SK-N-MC (cell line): ENCODE results near the gene BLOC1S6.

Source experiments
- DNase-seq: peaks from one replicate; pipeline ENCODE4 v3.0.0-alpha.2; 2011; ENCODE audit warnings: low read depth, low spot score
- H3K27ac ChIP-seq: fragments of 200-600 bp; sonication (generic); 2 replicates; pipeline ENCODE4 v1.5.1; 2016; ENCODE audit warnings: mixed run types
- H3K36me3 ChIP-seq: fragments of 200-600 bp; sonication (generic); 2 replicates; pipeline ENCODE4 v1.6.1; 2017; ENCODE audit warnings: antibody characterized with exemption, low read length, mixed read lengths; ENCODE audit not compliant: insufficient read depth
- H3K4me3 ChIP-seq: fragments of 200-600 bp; sonication (generic); 2 replicates; pipeline ENCODE4 v1.5.1; 2016
- H3K9ac ChIP-seq: fragments of 200-600 bp; sonication (generic); 2 replicates; pipeline ENCODE4 v1.8.0; 2017; ENCODE audit warnings: mixed run types, mixed read lengths; ENCODE audit not compliant: insufficient read length
- H3K9me3 ChIP-seq: fragments of 200-600 bp; sonication (generic); 2 replicates; pipeline ENCODE4 v1.6.1; 2017; ENCODE audit warnings: low read depth, mild to moderate bottlenecking, antibody characterized with exemption, low read length, moderate library complexity, mixed read lengths
- EZH2 ChIP-seq: fragments of 200-600 bp; sonication (generic); IDR thresholded peaks from one replicate; pipeline ENCODE4 v1.6.1; 2017; ENCODE audit warnings: antibody characterized with exemption
- FOXP2 ChIP-seq: optimal IDR thresholded peaks from 2 replicates; pipeline ENCODE3; 2011; ENCODE audit warnings: mild to moderate bottlenecking, moderate library complexity; ENCODE audit not compliant: insufficient read depth; ENCODE audit errors: extremely low read length, control extremely low read depth
- POLR2AphosphoS5 ChIP-seq: IDR thresholded peaks from 2 replicates; pipeline ENCODE4 v1.6.1; 2012; ENCODE audit warnings: mild to moderate bottlenecking, low read depth, low read length, borderline replicate concordance

BLOC1S6 gene

DNA sequence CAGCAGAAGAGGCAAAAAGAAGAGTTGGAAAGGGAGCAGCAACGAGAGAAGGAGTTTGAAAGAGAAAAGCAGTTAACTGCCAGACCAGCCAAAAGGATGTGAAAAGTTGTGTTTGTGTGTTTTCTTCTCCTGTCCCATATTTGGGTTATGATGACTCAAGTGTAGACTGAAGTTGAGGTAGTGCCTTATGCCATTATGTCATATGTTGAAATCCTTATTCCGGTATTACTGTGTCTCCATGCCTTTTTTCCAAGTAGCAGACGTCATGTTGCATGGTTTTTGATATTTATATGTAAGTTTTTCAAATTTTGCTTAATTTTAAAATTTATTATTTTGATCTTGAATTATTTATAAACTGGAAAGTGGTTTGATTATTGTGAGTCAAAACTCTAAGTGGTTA is 19.2 kb downstream of the BLOC1S6 start:
- TF ChIP-seq FOXP2: no peak
- no peak for TF ChIP-seq EZH2
- no peak for TF ChIP-seq POLR2AphosphoS5
- no peak overlapping the region for H3K4me3 ChIP-seq
- no peak overlapping the region for H3K9ac ChIP-seq
- no peaks in the 10 kb centered on the region for H3K9me3 ChIP-seq
- H3K36me3 ChIP-seq: peaks cover 15% of the 10 kb centered on the region
- no peak for DNase-seq
- H3K27ac ChIP-seq: no peak overlapping the region

DNA sequence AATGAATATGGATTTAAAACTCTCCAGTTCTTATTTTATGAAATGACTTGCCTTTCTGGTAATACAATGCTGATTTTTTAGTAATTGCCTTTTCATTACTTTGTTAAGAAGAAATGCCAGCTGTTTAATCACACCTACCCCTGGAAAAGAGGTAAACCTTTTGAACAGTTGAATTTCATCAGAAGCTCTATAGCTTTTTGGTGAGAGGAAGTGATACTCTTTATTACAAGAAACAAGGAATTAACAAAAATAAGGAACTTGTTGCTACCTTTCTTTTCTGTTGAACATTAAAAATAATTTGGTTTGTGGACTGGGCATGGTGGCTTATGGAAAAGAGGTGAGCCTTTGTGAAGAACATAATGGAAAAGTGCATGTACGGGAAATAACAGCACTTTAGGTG is 19.7 kb downstream of the BLOC1S6 start:
- no peak overlapping the region for H3K4me3 ChIP-seq
- H3K9ac ChIP-seq: no peak overlapping the region
- H3K27ac ChIP-seq: no peak overlapping the region
- no peaks in the 10 kb centered on the region for H3K9me3 ChIP-seq
- no peak for TF ChIP-seq EZH2
- no peak for TF ChIP-seq FOXP2
- TF ChIP-seq POLR2AphosphoS5: no peak
- no peak for DNase-seq
- H3K36me3 ChIP-seq: peaks cover 15% of the 10 kb centered on the region

DNA sequence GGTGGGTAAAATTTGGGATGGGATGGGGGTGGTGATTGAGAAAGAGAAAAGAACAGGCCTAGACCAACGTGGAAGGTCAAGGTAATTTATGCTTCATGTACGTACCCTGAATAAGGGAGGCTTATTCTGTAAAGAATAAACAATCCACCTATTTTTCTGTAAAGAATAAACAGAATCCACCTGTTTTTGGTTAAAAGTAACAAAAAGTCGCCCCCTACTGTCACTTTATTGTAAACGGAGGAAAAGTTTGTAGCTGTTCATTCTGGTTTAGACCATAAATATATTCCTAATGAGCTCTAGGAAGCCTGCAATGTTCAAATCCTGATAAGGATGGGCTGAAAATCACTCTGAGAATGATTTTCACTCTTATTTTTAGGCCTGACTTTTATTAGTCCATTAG is 24.1 kb downstream of the BLOC1S6 start:
- Histone ChIP-seq H3K9ac (no peak overlapping the region), H3K36me3 (peaks cover 7% of the 10 kb centered on the region), H3K9me3 (no peaks in the 10 kb centered on the region), H3K4me3 (no peak overlapping the region), H3K27ac (no peak overlapping the region)
- peak; percentile 6 for DNase-seq
- TF ChIP-seq FOXP2: no peak
- no peak for TF ChIP-seq EZH2
- no peak for TF ChIP-seq POLR2AphosphoS5

DNA sequence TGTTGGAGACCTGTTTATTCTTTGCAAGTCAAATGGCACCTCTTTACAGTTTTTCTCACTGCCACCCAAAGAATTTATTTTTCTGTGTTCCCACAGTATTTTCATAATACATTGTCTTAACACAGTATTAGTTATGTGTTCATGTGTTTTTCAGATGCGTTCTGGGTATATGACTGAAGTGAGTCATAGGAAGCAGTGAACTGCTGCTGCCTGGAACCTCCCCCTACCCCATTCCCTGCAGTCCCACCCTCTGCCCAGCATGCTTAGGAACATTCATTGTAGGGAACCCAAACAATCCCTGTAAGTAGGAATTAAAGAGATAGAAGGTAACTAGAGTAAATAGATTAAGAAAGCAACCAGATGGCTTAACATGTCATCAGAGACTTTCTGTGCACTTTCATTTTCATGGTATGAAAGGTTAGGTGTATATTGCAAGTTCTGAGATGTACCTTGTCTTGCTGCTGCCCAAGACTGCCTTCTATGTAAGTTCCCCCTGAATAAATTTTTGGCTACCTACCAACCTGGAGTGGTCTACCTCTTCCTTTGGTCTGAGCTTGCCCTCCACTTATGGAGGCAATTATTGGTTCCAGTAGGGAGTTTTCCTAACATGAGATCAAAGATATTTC is 25.7 kb downstream of the BLOC1S6 start:
- no peaks in the 10 kb centered on the region for H3K9me3 ChIP-seq
- H3K36me3 ChIP-seq: no peaks in the 10 kb centered on the region
- H3K9ac ChIP-seq: no peak overlapping the region
- TF ChIP-seq EZH2 (no peak), FOXP2 (no peak), POLR2AphosphoS5 (no peak)
- H3K4me3 ChIP-seq: no peak overlapping the region
- H3K27ac ChIP-seq: no peak overlapping the region
- no peak for DNase-seq

DNA sequence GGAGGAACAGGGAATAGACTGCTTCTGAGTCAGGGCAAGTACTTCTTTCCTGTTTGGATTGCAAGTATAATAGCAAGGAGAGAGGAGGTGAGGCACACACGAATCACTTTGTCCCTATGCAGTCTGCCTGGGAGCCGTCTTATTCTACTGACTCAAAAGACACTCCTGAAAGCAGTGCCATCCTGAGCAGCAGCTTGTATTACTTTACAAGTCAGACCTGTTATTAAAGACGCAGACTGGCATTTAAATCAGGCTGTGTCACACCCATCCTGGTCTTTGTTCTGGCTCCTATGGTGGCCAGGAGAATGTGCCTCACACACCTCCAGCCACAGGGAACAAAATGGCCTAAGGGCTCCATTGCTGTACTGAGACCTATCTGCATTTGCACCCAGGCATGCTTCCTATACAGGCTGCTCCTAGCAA is 29.7 kb downstream of the BLOC1S6 start:
- no peak overlapping the region for H3K27ac ChIP-seq
- DNase-seq: no peak

DNA sequence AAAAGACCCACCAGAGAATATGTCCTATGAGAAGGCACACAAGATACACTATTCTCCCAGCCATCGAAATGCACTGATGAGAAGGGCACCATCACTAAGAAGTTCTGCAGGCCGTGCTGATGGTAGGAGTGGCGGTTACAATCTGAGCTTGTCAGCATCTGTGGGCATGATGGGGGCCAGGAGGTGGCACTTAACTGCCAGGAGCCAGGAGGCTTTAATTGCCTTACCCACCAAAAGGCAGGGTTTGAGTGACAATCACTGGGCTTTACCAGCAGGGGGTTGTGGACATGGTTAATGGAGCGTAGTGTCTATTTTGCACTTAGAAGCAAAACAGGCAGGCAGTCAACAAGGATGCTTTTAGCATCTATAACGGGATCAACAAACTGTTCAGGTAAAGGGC is 31.6 kb downstream of the BLOC1S6 start:
- Histone ChIP-seq H3K4me3 (no peak overlapping the region), H3K9ac (no peak overlapping the region), H3K36me3 (no peaks in the 10 kb centered on the region), H3K27ac (no peak overlapping the region), H3K9me3 (no peaks in the 10 kb centered on the region)
- TF ChIP-seq FOXP2: no peak
- no peak for TF ChIP-seq POLR2AphosphoS5
- no peak for TF ChIP-seq EZH2
- no peak for DNase-seq

More for the DNA sequence above, 29.7 kb downstream of the BLOC1S6 start:
- Histone ChIP-seq H3K4me3 (no peak overlapping the region), H3K36me3 (no peaks in the 10 kb centered on the region), H3K9me3 (no peaks in the 10 kb centered on the region), H3K9ac (no peak overlapping the region)
- TF ChIP-seq FOXP2 (no peak), POLR2AphosphoS5 (no peak), EZH2 (no peak)

DNA sequence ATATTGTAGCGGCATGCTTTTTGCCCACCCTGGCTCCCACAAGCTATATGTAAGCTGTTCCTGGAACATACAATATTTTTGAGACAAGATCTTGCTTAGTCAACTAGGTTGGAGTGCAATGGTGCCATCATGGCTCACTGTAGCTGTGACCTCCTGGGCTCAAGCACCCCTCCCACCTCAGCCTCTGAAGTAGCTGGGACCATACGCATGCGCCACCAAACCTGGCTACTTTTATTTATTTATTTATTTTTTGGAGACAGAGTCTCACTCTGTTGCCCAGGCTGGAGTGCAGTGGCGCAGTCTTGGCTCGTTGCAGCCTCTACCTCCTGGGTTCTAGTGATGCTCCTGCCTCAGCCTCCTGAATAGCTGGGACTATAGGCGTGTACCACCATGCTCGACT is 41.0 kb downstream of the BLOC1S6 start:
- H3K9ac ChIP-seq: no peak overlapping the region
- H3K9me3 ChIP-seq: no peaks in the 10 kb centered on the region
- no peak overlapping the region for H3K4me3 ChIP-seq
- H3K27ac ChIP-seq: no peak overlapping the region
- no peaks in the 10 kb centered on the region for H3K36me3 ChIP-seq
- no peak for DNase-seq
- TF ChIP-seq POLR2AphosphoS5 (no peak), EZH2 (no peak)

- no peak overlapping the region for H3K4me3 ChIP-seq
- DNase-seq: no peak
- H3K9ac ChIP-seq: no peak overlapping the region
Measured at GRCh38 chr15:45630917-45631691, 43.9 kb downstream of the BLOC1S6 start.

More at GRCh38 chr15:45630917-45631691, 43.9 kb downstream of the BLOC1S6 start:
- Histone ChIP-seq H3K27ac (no peak overlapping the region), H3K9me3 (no peaks in the 10 kb centered on the region), H3K36me3 (no peaks in the 10 kb centered on the region)
- TF ChIP-seq POLR2AphosphoS5 (no peak), FOXP2 (no peak), EZH2 (no peak)
